GM23248 (cell line): ENCODE results near the gene TMED1.
"Not testable (repeated sequence)": the region's sequence is repeated elsewhere in the genome, so short reads cannot be mapped to it uniquely, and the experiment has no call there.

Experiments
- EZH2 ChIP-seq: fragments of 200-600 bp; sonication (generic); IDR thresholded peaks from 2 replicates; pipeline ENCODE4 v1.6.1; 2018; ENCODE audit warnings: antibody characterized with exemption, mild to moderate bottlenecking; ENCODE audit not compliant: insufficient read depth, poor library complexity, severe bottlenecking
- EZH2phosphoT487 ChIP-seq: fragments of 200-600 bp; sonication (generic); IDR thresholded peaks from 2 replicates; pipeline ENCODE4 v1.6.1; 2018; ENCODE audit warnings: antibody characterized with exemption, moderate library complexity, mild to moderate bottlenecking, low read depth; ENCODE audit not compliant: insufficient read depth

DNA sequence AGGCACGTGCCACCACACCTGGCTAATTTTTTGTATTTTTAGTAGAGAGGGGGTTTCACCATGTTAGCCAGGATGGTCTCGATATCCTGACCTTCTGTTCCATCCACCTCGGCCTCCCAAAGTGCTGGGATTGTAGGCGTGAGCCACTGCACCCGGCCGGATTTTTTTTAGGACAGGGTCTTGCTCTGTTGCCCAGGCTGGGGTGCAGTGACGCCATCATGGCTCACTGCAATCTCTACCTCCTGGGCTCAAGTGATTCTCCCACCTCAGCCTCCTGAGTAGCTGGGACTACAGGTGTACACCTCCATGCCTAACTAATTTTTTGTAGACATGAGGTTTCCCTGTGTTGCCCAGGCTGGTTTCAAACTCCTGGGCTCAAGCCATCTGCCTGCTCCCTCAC is 1.6 kb upstream of the TMED1 start:
- TF ChIP-seq EZH2, EZH2phosphoT487: not testable (repeated sequence)
